Suprapubic skin (tissue), 3 donors: Measurements from ENCODE around the gene CIB4.

Experiments used
- CTCF ChIP-seq, 2 donors: fragments of 200-600 bp in 1 of 2; fragments of 450-650 bp in 1 of 2; sonication (generic) in 1 of 2; IDR thresholded peaks; one replicate each; pipeline ENCODE4 v1.5.1; 2016 to 2019; ENCODE audit warnings: antibody characterized with exemption in 2 of 2, mild to moderate bottlenecking in 1 of 2, moderate library complexity in 1 of 2
- EP300 ChIP-seq: sonication (generic); formaldehyde crosslinking; IDR thresholded peaks from one replicate; pipeline ENCODE4 v1.6.1; 2017; ENCODE audit warnings: antibody characterized with exemption
- POLR2A ChIP-seq, 2 donors: fragments of 450-650 bp; IDR thresholded peaks; one replicate each; pipeline ENCODE4 v1.6.1; 2017; ENCODE audit warnings: antibody characterized with exemption in 2 of 2, mild to moderate bottlenecking in 2 of 2, moderate library complexity in 2 of 2

GRCh38 chr2:26585100-26585499 is 56.1 kb downstream of the CIB4 start:
- TF ChIP-seq EP300 (no peak), CTCF (IDR thresholded peaks at IDR 0.05) (no peak), POLR2A (IDR thresholded peaks at IDR 0.05) (no peak)
